CD4-positive, alpha-beta T cell (primary cell): Measurements from ENCODE around the gene PDLIM5. TPM values are rescaled to one million over a fixed set of nuclear protein-coding genes. Genes with fewer than 3 reads are reported as not detected.

Experiments
- ATAC-seq: fragments of 200-7000 bp; cut with Tn5 transposase; one replicate; pipeline ENCODE4 v1.10.0; 2022; ENCODE audit warnings: mild to moderate bottlenecking; ENCODE audit not compliant: poor library complexity
- CTCF ChIA-PET: fragments of 350-600 bp; sonication (Branson Sonifier 250); formaldehyde crosslinking; loops from one replicate; lab custom pipeline; 2021; ENCODE audit warnings: antibody characterized with exemption, inconsistent platforms; lab: Charles Lee
- POLR2A ChIA-PET: fragments of 350-600 bp; sonication (Branson Sonifier 250); formaldehyde crosslinking; loops from one replicate; lab custom pipeline; 2021; ENCODE audit warnings: antibody characterized with exemption, inconsistent platforms; lab: Charles Lee
- DNase-seq, 14 experiments: peaks; one replicate each; pipeline ENCODE4 v3.0.0-alpha.2; 2013 to 2020; ENCODE audit warnings: mixed read lengths in 2 of 14
- H3K27ac ChIP-seq, 2 donors: one replicate each; pipeline versions ENCODE4 v1.5.1 to v1.7.0; 2013; ENCODE audit warnings: low read length in 2 of 2, low read depth in 1 of 2, mild to moderate bottlenecking in 1 of 2
- H3K27me3 ChIP-seq, 2 experiments: 1 replicate in 1 of 2; 2 replicates in 1 of 2; pipeline versions ENCODE4 v1.6.1 to v1.7.0; 2013; ENCODE audit warnings: low read length in 2 of 2, control low read depth in 1 of 2, mild to moderate bottlenecking in 1 of 2, moderate library complexity in 1 of 2; ENCODE audit not compliant: insufficient read depth in 2 of 2, control insufficient read depth in 1 of 2
- H3K36me3 ChIP-seq: one replicate; pipeline ENCODE4 v1.6.1; 2013; ENCODE audit warnings: low read length, control low read depth; ENCODE audit not compliant: insufficient read depth
- H3K4me1 ChIP-seq: one replicate; pipeline ENCODE4 v1.6.1; 2013; ENCODE audit warnings: low read length, control low read depth; ENCODE audit not compliant: insufficient read depth
- H3K4me3 ChIP-seq: one replicate; pipeline ENCODE4 v1.5.1; 2013; ENCODE audit warnings: mild to moderate bottlenecking, low read length, moderate library complexity
- H3K9me3 ChIP-seq, 2 experiments: 1 replicate in 1 of 2; 2 replicates in 1 of 2; pipeline versions ENCODE4 v1.6.1 to v1.7.0; 2013; ENCODE audit warnings: low read length in 2 of 2, mild to moderate bottlenecking in 2 of 2, control low read depth in 1 of 2, moderate library complexity in 1 of 2; ENCODE audit not compliant: control insufficient read depth in 1 of 2, insufficient read depth in 1 of 2
- H3K27ac Mint-ChIP-seq: one replicate; pipeline ENCODE4 v1.8.0; 2020; ENCODE audit warnings: mixed read lengths
- H3K27me3 Mint-ChIP-seq: one replicate; pipeline ENCODE4 v1.8.0; 2021; ENCODE audit warnings: mixed read lengths
- H3K36me3 Mint-ChIP-seq: one replicate; pipeline ENCODE4 v1.8.0; 2021; ENCODE audit warnings: low read depth, mixed read lengths
- H3K4me1 Mint-ChIP-seq: one replicate; pipeline ENCODE4 v1.8.0; 2021; ENCODE audit warnings: low read depth, mixed read lengths
- H3K4me3 Mint-ChIP-seq: one replicate; pipeline ENCODE4 v1.8.0; 2020; ENCODE audit warnings: mild to moderate bottlenecking, mixed read lengths
- H3K9me3 Mint-ChIP-seq: one replicate; pipeline ENCODE4 v1.8.0; 2020; ENCODE audit warnings: mixed read lengths
- CTCF ChIP-seq: fragments of 200-600 bp; IDR thresholded peaks from one replicate; pipeline ENCODE4 v1.8.0; 2022; ENCODE audit warnings: antibody characterized with exemption, mild to moderate bottlenecking
- intact Hi-C, 2 experiments: fragments of 100-400 bp; cut with DNase I in 1 of 2; cut with micrococcal nuclease in 1 of 2; formaldehyde crosslinking; loops; one replicate each; pipeline versions ENCODE4 v1.15.1 to v1.9.0; 2023 to 2025; cut with DNase I, micrococcal nuclease
- total RNA-seq, 174 experiments: library from RNA in 2 of 174; stranded (reverse) in 2 of 174; gene quantifications; one replicate each; pipeline ENCODE4 v1.2.3 and lab custom pipeline; 2021 to 2026

The PDLIM5 gene
- total RNA-seq, 2 experiments from 2014 or later: 23.0 to 23.1 TPM

GRCh38 chr4:94439606-94440005, 12.1 kb upstream of the PDLIM5 start:
- no peaks in the 10 kb centered on the region for H3K4me1 Mint-ChIP-seq
- no peak overlapping the region for H3K4me3 ChIP-seq
- peaks cover 4% of the 10 kb centered on the region for H3K27me3 Mint-ChIP-seq
- intact Hi-C loops: no loop called here
- ChIA-PET POLR2A (no interaction called here), CTCF (no interaction called here)
- H3K36me3 Mint-ChIP-seq: no peaks in the 10 kb centered on the region
- H3K27ac Mint-ChIP-seq: no peak overlapping the region
- no peak for TF ChIP-seq CTCF
- no peaks in the 10 kb centered on the region for H3K4me1 ChIP-seq
- DNase-seq (no peak), ATAC-seq (no peak)
- H3K36me3 ChIP-seq: no peaks in the 10 kb centered on the region
- no peak overlapping the region for H3K27ac ChIP-seq
- H3K9me3 ChIP-seq: no peaks in the 10 kb centered on the region
- no peaks in the 10 kb centered on the region for H3K9me3 Mint-ChIP-seq
- H3K4me3 Mint-ChIP-seq: no peak overlapping the region
- no peaks in the 10 kb centered on the region for H3K27me3 ChIP-seq

GRCh38 chr4:94441838-94442237, 9.9 kb upstream of the PDLIM5 start:
- no peaks in the 10 kb centered on the region for H3K4me1 ChIP-seq
- H3K9me3 Mint-ChIP-seq: no peaks in the 10 kb centered on the region
- DNase-seq: no peak
- intact Hi-C loops: no loop called here
- H3K27ac Mint-ChIP-seq: no peak overlapping the region
- no peak for TF ChIP-seq CTCF
- H3K9me3 ChIP-seq: no peaks in the 10 kb centered on the region
- no peak for ATAC-seq
- H3K27me3 Mint-ChIP-seq: peaks cover 11% of the 10 kb centered on the region
- H3K36me3 Mint-ChIP-seq: no peaks in the 10 kb centered on the region
- no peaks in the 10 kb centered on the region for H3K36me3 ChIP-seq
- H3K4me3 Mint-ChIP-seq: no peak overlapping the region
- H3K4me1 Mint-ChIP-seq: no peaks in the 10 kb centered on the region
- no peak overlapping the region for H3K27ac ChIP-seq
- no peaks in the 10 kb centered on the region for H3K27me3 ChIP-seq
- no peak overlapping the region for H3K4me3 ChIP-seq
- ChIA-PET POLR2A (no interaction called here), CTCF (no interaction called here)

- H3K4me1 Mint-ChIP-seq: no peaks in the 10 kb centered on the region
- intact Hi-C loops: no loop called here
These were observed 9.5 kb upstream of the PDLIM5 start for GRCh38 chr4:94442251-94442650.

More at GRCh38 chr4:94442251-94442650, 9.5 kb upstream of the PDLIM5 start:
- ChIA-PET CTCF (no interaction called here), POLR2A (no interaction called here)
- no peaks in the 10 kb centered on the region for H3K9me3 Mint-ChIP-seq
- Histone ChIP-seq H3K4me1 (no peaks in the 10 kb centered on the region), H3K4me3 (no peak overlapping the region), H3K9me3 (no peaks in the 10 kb centered on the region), H3K27ac (no peak overlapping the region), H3K36me3 (no peaks in the 10 kb centered on the region), H3K27me3 (peaks cover 0 to 2% of the 10 kb centered on the region in 2 experiments)
- H3K27ac Mint-ChIP-seq: no peak overlapping the region
- ATAC-seq (no peak), DNase-seq (no peak)
- H3K27me3 Mint-ChIP-seq: peaks cover 15% of the 10 kb centered on the region
- no peak overlapping the region for H3K4me3 Mint-ChIP-seq
- no peak for TF ChIP-seq CTCF
- no peaks in the 10 kb centered on the region for H3K36me3 Mint-ChIP-seq
